NOMO-1 treated with dmso at 0.1 percent for 144 hours (cell line): ENCODE measurements around the gene MAD2L1BP.

Experiments
- DNase-seq: peaks from one replicate; lab custom pipeline; 2025; ENCODE audit not compliant: unreplicated experiment; lab: John Stamatoyannopoulos, UW

The MAD2L1BP gene

DNA sequence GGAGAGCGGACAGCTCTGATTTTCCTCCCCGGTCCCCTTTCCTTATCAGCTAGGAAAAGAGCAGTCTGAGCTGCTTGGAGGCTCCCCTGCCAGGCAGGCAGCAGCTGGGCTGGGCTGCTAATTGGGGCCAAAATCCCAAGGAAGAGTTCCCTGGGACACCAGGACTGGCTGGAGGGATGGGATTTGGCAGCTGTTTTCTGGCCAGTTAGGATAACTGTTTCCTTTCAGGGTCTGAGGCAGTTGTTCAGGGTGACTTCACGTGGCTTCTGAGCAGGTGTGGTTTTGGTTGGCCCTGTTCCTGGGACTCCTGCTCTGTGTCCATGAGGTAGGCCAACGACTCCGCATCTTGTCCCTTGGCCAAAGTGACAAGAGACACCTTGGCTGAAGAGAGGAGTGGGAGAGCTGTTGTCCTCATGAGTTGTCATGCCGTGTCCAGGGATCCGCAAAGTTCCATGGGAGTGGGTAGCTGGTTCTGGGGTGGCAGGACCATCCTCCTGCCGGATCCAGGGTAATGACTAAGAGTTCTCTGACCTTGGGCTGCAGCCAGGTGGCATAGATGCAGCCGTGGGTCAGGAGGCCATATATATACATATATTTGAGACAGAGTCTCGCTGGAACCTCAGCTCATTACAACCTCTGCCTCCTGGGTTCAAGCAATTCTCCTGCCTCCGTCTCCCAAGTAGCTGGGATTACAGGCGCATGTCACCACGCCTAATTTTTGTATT is 30.7 kb downstream of the MAD2L1BP start:
- no peak for DNase-seq

DNA sequence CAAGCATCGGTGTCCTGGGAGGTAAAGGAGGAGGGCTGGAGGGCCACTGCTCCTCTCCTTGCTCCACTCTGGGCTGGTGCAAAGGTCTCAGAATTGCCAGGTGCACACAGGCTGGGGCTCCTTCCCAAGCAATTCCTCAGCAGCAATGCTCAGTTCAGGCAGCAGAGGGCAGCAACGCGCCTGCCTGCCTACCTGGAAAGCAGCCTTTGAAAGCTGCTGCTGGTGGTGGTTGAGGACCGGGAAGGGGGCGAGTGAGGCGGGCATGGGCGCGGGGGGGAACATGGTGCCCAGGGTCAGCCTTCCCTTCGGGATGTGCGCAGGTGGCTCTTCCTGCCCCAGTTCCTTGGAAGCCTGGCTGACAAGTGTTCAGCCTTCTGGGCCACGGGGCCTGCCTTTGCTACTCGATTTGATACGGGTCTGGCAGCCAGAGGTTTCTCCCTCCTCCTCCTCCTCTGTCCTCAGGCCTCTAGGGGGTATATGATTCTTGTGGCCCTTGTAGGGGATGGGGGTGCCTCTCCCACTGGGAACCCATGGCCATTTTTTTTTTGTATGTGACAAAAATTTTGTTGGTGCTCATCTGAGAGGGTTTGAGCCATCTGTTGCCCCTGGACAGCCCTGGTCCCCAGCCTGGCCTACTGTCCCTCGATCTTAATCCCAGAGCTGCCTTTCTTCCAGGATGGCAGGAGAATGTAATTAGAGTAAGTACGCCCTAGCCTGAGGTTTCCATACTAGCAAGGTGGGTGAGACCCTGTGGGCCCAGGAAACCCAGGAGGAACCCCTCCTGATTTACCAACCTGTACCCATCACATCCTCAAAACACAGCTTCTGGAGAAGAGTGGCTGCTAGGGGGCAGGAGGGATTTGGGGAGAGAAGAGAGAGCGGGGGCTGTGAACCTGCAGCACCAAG is 31.9 kb downstream of the MAD2L1BP start:
- peak; percentile 6 for DNase-seq

DNA sequence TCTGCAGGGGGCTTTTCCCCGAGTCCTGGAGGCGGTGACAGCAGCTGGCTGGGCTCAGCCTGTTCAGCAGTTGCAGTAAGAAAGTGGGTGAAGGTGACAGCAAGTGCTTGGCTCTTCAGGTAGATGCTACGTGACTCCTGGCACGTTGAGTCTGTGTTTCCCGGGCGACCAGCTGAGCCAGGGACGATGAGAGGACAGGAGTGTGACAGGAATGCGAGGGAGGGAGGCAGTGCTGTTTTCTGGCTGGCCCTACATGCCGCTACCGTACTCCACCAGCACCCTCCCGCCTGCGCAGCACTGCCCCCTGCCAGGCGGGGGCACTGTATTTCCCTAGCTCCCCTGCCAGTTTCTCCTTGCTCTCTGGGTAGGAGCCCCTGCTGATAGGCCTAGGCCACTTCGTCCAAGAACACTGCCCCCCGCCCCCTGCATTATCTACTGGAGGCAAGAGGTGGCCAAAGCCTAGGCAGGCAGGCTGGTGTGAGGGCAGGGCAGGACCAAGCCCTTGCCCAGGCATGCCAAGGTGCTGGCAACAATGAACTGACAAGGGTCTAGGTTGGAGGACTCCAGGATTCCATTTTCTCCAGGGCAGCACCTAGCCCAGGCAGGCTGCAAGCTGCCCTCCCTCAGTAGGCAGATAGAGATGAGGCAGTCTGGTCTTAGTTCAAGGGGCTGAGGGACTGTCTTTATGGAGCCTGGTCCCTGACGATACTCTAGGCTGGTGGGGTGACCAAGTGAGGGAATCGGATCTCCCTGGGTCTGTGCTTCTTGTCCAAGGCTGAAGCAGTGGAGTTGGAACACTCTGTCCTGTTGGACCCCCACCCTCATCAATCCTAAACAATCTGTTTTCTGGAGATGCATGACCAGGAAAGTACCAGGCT is 32.8 kb downstream of the MAD2L1BP start:
- DNase-seq = peak; percentile 19

DNA sequence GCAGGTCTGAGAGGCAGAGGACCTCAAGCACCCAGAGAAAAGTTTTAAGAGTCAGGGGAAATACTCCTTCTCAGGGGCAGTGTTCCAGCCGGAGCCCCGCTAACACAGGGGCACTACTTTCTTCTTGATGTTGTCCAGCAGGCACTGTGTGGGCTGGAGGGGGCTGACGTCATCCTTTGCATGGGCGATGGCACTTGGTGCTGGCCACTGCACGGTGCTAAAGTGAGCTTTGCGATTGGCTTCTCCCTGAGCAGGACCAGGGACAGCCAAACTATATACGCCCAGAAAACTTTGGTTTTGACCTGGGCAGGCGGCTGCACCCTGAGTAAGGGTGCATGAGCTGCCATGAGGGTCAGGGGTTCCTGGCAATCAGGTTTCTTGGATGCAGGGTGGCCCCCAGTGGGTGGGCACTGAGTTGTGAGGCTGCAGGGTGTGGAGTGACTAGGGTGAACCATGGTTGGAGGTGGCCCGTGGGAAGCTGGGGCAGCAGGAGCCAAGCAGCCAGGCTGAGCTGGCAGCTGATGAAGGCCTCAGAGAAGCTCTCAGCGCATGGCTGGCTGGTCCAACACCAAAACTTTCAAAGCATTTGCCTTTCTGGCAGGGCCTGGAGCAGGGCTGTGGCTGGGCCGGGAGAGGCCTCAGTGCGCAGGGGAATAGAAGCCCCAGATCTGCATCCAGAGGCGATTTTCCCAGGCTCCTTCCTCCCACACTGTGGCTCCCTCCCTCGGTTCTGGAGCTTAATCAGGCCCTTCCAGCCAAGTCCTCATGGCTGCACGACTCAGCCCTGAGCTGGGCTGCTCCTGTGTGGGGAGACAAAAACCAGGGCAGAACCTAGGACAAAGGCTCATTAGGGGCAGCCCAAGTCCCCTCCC is 33.6 kb downstream of the MAD2L1BP start:
- no peak for DNase-seq

DNA sequence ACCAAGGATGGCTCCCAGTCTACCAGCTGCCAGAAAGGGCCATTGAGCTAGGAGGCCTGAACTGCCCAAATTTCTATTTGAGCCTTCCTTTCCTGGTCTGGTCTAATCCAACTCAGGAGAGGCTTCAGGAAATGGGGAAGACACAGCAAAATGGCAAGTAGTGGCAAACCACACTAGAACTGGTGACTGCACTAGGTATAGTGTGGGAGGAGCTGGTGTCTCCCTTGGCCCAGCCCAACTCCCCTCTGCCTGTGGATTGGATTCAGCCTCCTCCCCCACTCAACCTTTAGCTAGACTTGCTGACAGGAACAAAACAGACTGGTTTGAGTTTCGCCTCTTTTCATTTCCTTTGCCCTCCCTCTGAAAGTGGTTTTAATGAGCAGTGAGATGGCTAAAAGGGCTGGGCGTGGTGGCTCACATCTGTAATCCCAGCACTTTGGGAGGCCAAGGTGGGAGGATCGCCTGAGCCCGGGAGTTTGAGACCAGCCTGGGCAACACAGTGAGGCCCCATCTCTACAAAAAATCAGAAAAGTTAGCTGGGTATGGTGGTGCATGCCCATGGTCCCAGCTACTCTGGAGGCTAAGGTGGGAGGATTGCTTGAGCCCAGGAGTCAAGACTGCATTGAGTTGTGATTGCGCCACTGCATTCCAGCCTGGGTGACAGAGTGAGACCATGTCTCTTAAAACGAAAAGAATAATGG is 34.4 kb downstream of the MAD2L1BP start:
- no peak for DNase-seq

DNA sequence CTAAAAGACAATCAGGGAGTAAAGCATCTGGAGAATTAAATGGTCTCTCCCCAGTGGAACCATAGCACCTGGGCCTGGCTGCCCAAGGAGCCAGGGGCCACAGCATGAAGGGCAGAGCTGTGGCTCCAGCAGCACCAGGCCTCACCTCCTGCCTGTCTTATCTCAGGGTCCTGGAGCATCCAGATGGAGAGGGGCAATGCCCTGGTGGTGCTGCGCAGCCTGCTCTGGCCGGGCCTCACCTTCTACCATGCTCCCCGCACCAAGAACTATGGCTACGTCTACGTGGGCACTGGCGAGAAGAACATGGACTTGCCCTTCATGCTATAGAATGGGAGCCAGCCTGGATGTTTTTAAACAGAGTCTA is 35.0 kb downstream of the MAD2L1BP start:
- no peak for DNase-seq

DNA sequence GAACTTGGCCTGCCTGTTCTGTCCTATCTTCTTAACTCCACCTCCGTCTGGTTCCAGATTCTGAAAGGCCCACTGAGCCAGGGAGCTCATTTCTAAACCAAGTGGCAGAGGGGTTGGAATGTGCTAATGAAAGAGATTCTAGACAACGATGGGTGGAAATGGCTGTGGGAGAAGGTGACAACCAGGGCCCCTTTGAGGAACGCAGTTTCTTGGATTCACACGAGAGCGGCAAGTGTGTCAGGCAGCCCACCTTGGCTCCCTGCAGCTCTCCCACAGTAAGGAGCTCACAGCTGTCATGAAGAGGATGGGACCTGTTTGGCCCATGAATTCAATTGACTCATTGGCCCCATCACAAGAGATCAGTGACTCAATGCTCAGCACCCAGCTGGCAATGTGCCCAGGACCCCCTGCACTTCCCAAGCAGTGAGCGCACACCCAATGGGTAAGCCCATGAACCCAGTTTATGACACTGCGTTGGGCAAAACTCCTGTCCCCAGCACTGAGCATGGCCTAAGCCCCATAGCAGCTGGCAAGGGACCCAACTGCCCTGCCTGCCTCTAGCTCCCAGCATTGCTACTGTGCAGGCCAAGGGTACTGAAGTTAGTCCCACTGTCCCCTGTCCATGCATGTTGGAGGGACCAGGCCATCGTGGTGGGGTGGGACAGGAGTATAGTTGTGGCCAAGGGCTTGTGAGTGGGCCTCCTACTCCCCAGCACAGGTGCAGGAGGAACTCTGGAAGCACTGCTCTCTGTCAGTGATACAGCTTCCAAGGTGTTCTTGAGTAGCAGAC is 35.6 kb downstream of the MAD2L1BP start:
- no peak for DNase-seq

DNA sequence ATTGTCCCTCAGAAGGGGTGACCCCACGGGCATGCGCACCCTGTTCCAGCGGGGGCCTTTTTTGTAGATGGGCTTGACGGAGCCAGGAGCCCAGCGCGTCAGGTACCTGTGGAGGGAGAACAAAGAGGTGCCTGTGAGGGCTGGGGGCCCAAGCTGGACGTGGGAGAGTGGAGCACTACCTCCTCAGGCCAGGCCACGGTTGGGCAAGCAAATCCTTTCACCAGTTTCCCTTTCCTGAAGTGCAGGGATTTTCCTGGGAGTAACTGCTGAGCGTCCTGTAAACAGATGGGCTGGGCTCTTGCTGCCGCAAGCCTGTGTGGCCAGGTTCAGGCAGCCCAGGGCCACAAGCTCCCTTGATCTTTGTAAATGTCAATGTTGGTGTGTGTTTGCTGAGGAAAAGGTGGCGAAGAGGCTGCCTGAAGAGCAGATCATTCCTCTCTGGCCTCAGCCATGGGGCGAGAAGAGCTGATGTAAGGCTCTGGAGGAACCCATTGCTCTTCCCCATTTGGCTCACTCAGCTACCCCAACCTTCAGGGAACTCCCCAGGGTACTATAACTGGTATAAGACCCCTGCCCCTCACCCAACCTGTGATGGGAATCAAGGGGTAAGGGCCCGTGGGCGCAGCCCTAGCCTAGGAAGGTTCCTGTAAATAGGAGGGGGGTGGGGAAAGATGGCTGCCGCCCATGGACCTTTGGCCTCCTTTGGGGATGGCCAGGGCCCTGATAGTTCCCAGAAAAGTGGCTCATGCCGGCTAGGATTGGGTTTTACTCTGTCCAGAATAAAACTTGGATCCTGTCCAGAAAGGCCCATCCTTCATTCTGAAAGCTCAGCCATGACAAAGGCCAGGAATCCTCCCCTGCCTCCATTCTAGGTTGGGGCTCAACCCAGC is 36.4 kb downstream of the MAD2L1BP start:
- no peak for DNase-seq

DNA sequence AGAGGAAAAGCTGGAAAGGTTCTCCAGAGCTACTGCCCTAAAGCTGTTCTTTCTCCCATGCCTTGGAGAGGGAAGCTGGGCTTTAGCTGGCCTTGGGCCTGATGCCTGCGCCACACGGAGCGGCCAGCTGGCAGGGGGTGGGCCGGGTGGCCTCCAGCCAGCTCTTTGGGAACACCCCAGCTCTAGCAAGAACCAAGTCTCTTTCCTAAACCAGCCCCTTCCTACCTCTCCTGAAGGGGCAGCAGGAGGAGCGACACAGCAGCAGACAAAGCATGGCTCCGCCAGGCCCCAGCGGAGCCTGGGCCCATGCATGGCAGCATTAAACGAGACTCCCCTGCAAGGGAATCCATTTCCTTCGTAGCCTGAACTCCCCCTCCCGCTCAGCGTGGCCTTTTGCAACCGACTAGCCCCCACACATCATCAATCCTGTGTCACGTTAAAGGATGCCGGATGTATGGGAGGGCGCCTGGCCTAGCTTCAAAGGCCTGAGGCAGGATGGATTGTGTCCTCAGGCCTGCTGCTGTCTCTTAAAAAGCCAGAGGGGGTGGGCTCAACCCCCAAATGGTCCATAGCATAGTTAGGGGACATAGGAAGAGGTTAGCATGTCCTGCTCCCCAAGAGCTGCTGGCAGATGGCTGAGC is 37.9 kb downstream of the MAD2L1BP start:
- no peak for DNase-seq

DNA sequence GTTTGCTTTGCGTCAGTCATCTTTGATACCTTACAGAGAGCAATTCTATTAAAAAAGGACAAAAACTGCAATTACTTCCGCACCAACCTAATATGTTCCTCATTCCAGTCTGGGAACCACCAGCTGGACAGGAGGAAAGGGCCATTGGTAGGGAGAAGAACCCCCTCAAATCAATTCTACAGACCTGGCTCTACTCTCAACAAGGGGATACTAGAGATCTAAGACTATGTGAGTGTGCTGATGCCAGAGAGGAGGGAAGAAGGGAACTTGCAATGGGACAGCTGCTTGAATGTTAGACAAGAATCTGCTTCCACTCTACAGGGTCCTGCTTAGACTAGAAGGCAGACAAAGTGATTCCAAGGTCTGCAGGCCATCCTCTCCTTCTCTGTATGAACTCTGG is 38.7 kb downstream of the MAD2L1BP start:
- DNase-seq = no peak

DNA sequence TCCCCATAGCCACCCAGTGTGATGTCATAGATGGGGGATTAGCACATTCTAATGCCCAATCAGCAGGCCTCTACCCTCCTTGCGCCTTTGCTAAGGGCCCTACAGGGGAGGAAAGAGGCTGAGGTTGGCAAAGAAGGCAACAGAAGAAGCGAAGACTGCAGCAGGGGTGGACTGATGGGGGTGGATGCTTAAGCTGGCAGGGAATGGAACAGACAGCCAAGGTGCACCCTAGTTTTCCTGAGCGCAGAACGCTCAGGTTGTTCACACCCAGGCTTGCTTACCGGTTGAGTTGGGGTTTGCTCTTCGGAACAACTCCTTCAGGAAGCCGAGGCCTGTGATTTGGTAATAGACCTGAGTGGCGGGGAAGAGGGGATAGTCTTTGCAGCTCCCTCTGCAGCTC is 39.3 kb downstream of the MAD2L1BP start:
- DNase-seq = no peak

DNA sequence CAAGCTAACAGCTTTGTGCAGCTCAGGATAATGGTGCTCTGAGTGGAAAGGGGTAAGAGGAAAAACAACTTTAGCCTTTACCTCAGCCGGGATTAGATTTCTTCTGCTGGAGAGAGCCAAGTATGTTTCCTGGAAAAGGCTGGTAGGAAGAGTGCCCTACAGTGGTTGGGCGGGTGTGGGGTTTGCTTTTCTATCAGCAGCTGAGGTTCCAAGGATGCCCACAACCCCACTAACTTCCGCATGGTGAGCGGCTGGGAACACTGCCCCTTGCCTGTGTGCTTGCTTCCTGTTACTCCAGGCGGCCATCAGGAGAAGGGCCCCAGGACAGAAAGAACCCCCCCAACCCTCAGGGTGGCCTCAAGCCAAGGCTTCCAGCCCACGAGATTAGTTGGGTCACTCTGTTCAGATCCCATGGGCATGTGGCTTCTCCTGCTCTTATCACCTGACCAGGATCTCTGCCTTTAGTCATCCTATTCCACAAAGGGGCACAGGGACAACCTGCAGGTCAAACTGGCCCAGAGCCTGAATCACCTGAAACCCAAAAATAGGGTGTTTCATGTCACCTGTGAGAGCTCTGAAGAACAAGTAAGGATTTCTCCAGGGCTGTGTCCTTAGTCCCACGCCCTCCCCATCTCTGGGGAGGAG is 41.4 kb downstream of the MAD2L1BP start:
- DNase-seq = no peak

DNA sequence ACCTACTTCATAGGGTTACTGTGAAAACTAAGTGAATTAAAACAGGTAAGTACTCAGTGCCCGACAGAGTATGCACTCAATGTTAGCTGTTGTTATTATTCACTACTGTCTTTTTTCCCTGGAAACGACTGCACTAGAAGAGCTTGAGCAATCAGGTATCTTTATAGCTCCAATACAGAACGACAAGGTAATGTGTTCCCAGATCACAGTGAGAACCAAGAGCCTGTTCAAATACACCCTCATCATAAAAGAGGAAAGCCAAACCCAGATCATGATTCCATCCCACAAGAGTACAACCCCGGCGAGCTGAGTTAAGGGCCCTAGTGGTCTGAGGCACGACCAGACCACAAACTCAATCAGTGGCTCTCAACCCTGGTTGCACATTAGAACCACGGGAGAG is 42.1 kb downstream of the MAD2L1BP start:
- DNase-seq = no peak

DNA sequence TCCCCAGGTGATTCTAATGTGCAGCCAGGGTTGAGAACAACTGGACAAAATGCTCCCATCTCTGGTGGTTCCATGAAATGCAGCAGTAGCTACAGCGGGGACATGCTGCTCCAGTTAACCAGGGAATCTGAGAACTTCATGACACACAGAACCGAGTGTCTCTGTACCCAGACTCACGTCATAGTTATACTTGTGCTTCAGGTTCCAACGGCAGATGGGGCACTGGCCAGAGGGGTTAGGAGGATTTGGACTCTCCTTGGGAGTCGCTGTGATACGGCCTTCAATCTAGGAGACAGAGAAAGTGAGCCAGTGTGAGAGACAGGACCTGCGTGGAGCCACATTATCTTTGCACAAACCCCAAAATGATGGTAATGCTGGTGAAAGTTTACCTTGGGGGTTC is 42.7 kb downstream of the MAD2L1BP start:
- DNase-seq = no peak

DNA sequence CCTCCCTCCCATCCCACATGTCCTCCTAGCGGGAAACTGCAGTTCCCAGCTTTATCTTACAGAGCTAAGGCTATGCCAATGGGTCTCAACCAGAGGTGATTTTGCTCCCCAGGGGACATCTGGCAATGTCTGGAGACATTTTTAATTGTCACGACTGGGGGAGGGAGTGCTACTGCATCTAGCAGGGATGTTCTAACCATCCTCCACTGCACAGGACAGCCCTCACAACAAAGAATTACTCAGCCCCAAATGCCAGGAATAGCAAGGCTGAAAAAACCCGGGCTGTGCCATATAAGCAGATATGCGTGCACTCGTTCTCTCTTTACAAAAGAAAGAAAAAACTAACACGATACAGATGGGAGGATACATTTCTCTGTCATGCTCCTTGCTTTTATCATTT is 43.4 kb downstream of the MAD2L1BP start:
- no peak for DNase-seq

DNA sequence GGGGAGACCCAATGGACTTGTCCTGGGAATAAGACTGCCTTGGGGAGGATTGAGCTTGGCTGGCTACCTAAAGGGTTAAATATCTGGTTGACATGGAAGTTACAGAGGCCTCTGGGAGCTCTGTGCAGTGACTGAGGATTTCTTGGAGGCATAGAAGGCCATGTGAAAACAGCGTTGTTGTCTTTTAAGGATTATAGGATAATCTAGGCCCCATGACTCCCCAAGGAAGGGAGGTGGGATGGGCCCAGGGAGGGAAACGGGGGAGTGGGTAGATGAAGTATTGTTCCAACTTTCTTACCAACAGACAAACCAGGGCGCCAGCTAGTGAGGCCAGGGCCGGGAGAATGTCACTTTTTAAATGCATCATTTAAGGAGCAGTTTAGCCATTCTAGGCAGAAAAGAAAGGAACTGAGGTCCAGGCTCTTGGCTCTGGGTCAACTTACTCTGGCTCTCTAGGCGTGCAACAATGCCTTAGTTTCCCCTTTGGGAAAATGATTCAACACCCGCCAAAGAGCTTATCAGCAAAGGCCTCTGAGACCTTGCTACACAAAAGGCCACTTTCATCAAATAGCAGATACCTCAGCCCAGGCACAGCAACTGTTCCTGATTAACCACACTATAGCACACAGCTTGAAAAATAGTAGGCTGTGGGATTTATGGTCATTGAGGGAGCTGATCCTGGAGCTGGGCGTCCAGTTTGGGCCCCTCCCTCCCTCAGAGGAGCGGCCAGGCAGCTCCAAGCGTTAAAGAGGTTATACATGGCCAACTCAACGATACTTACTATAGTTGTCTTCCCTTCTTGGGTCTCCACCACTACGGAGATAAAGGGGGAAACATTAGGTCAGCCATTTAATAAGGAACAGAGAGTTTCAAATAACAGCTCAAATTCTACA is 44.9 kb downstream of the MAD2L1BP start:
- DNase-seq = no peak
